Measurements from ENCODE around the gene MYL2.

Gene MYL2

GRCh38 chr12:110901401-110901800, 19.0 kb downstream of the MYL2 start:
- FAIRE-seq (no peak), DNase-seq (ENCODE audit: insufficient read length, low spot score) (no peak)

- DNase-seq (ENCODE audit: insufficient read length, low spot score) (no peak), FAIRE-seq (no peak)
Measured at GRCh38 chr12:110896559-110896958, 23.8 kb downstream of the MYL2 start.

- FAIRE-seq: no peak
Measured at GRCh38 chr12:110893956-110894355, 26.4 kb downstream of the MYL2 start.

GRCh38 chr12:110889361-110889760, 31.0 kb downstream of the MYL2 start:
- FAIRE-seq: no peak

More at GRCh38 chr12:110893956-110894355, 26.4 kb downstream of the MYL2 start:
- DNase-seq (ENCODE audit: insufficient read length, low spot score): no peak

GRCh38 chr12:110888256-110888991, 32.0 kb downstream of the MYL2 start:
- FAIRE-seq (no peak), DNase-seq (ENCODE audit: insufficient read length, low spot score) (no peak)

More at GRCh38 chr12:110889361-110889760, 31.0 kb downstream of the MYL2 start:
- DNase-seq (ENCODE audit: insufficient read length, low spot score): no peak

GRCh38 chr12:110885152-110885840, 35.1 kb downstream of the MYL2 start:
- no peak for DNase-seq (ENCODE audit: insufficient read length, low spot score)
- no peak for FAIRE-seq

- no peak for DNase-seq (ENCODE audit: insufficient read length, low spot score)
- no peak for FAIRE-seq
Measured at GRCh38 chr12:110883251-110883650, 37.1 kb downstream of the MYL2 start.

- DNase-seq (ENCODE audit: insufficient read length, low spot score) (no peak), FAIRE-seq (peak; percentile 87)
Measured at GRCh38 chr12:110880651-110881050, 39.7 kb downstream of the MYL2 start.

GRCh38 chr12:110874781-110875180, 45.6 kb downstream of the MYL2 start:
- no peak for DNase-seq (ENCODE audit: insufficient read length, low spot score)
- no peak for FAIRE-seq

GRCh38 chr12:110874351-110874750, 46.0 kb downstream of the MYL2 start:
- FAIRE-seq (no peak), DNase-seq (ENCODE audit: insufficient read length, low spot score) (no peak)

GRCh38 chr12:110872100-110872499, 48.3 kb downstream of the MYL2 start:
- FAIRE-seq (no peak), DNase-seq (ENCODE audit: insufficient read length, low spot score) (no peak)

- FAIRE-seq (no peak), DNase-seq (ENCODE audit: insufficient read length, low spot score) (no peak)
Measured at GRCh38 chr12:110869803-110870202, 50.6 kb downstream of the MYL2 start.

GRCh38 chr12:110869026-110869425, 51.4 kb downstream of the MYL2 start:
- FAIRE-seq (no peak), DNase-seq (ENCODE audit: insufficient read length, low spot score) (no peak)

GRCh38 chr12:110865521-110865920, 54.9 kb downstream of the MYL2 start:
- FAIRE-seq (no peak), DNase-seq (ENCODE audit: insufficient read length, low spot score) (no peak)

GRCh38 chr12:110863161-110863560, 57.2 kb downstream of the MYL2 start:
- DNase-seq (ENCODE audit: insufficient read length, low spot score) (no peak), FAIRE-seq (no peak)

GRCh38 chr12:110862329-110862728, 58.0 kb downstream of the MYL2 start:
- DNase-seq (ENCODE audit: insufficient read length, low spot score) (no peak), FAIRE-seq (no peak)

- FAIRE-seq (no peak), DNase-seq (ENCODE audit: insufficient read length, low spot score) (no peak)
Measured at GRCh38 chr12:110861729-110862128, 58.6 kb downstream of the MYL2 start.
